NCI-H1417 treated with DMSO at 0.1 percent for 48 hours (cell line): ENCODE measurements around the gene RET.

Experiments used
- DNase-seq: peaks from one replicate; lab custom pipeline; 2025; lab: John Stamatoyannopoulos, UW

The RET gene

GRCh38 chr10:43121444-43121843 is 44.6 kb downstream of the RET start:
- DNase-seq, result no peak

GRCh38 chr10:43122096-43122495 is 45.2 kb downstream of the RET start:
- no peak for DNase-seq

GRCh38 chr10:43122826-43123225 is 46.0 kb downstream of the RET start:
- no peak for DNase-seq

- no peak for DNase-seq
Observed at GRCh38 chr10:43123361-43124093, 46.7 kb downstream of the RET start.

- DNase-seq, result no peak
Observed at GRCh38 chr10:43124094-43124521, 47.2 kb downstream of the RET start.

GRCh38 chr10:43124574-43125273 is 47.9 kb downstream of the RET start:
- no peak for DNase-seq

- DNase-seq, result no peak
Observed at GRCh38 chr10:43125274-43125845, 48.5 kb downstream of the RET start.

GRCh38 chr10:43125881-43126731 is 49.2 kb downstream of the RET start:
- no peak for DNase-seq

GRCh38 chr10:43126759-43127424 is 50.0 kb downstream of the RET start:
- DNase-seq, result no peak

GRCh38 chr10:43127442-43127841 is 50.6 kb downstream of the RET start:
- DNase-seq, result no peak

- no peak for DNase-seq
Observed at GRCh38 chr10:43128331-43128730, 51.5 kb downstream of the RET start.

- DNase-seq, result no peak
Observed at GRCh38 chr10:43128958-43129706, 52.3 kb downstream of the RET start.

- DNase-seq, result no peak
Observed at GRCh38 chr10:43130770-43131171, 53.9 kb downstream of the RET start.

GRCh38 chr10:43131256-43131655 is 54.4 kb downstream of the RET start:
- no peak for DNase-seq

GRCh38 chr10:43131906-43132305 is 55.0 kb downstream of the RET start:
- DNase-seq, result no peak

GRCh38 chr10:43132867-43133787 is 56.3 kb downstream of the RET start:
- DNase-seq, result no peak

GRCh38 chr10:43134126-43134905 is 57.4 kb downstream of the RET start:
- DNase-seq, result no peak

GRCh38 chr10:43135064-43135463 is 58.2 kb downstream of the RET start:
- DNase-seq, result no peak

- DNase-seq, result no peak
Observed at GRCh38 chr10:43135656-43136055, 58.8 kb downstream of the RET start.
